GM10266 (cell line): ENCODE data around the gene C15orf40.
"Not testable (repeated sequence)": the region's sequence is repeated elsewhere in the genome, so short reads cannot be mapped to it uniquely, and the experiment has no call there.

Experiments used
- DNase-seq: peaks from one replicate; pipeline ENCODE4 v3.0.0; 2012; ENCODE audit errors: extremely low spot score
- CTCF ChIP-seq: IDR thresholded peaks from 2 replicates; pipeline ENCODE4 v1.5.1; 2012; ENCODE audit warnings: mild to moderate bottlenecking, low read depth; ENCODE audit not compliant: control insufficient read depth, insufficient read depth; ENCODE audit errors: missing control alignments

The C15orf40 gene

GRCh38 chr15:83012636-83013035, 1.2 kb upstream of the C15orf40 start:
- TF ChIP-seq CTCF = no peak
- no peak for DNase-seq

- no peak for DNase-seq
- no peak for TF ChIP-seq CTCF
These were observed 612 bp upstream of the C15orf40 start for GRCh38 chr15:83012076-83012426.

- peak; percentile 85 for DNase-seq
- peak; percentile 88 for TF ChIP-seq CTCF
These were observed 649 bp downstream of the C15orf40 start for GRCh38 chr15:83010709-83011270.

- not testable (repeated sequence) for DNase-seq
These were observed 10.8 kb downstream of the C15orf40 start for GRCh38 chr15:83000672-83001031.

- TF ChIP-seq CTCF = peak; percentile 52
- DNase-seq = peak; percentile 78
These were observed 11.4 kb downstream of the C15orf40 start for GRCh38 chr15:82999905-83000671.

GRCh38 chr15:82999426-82999825, 12.0 kb downstream of the C15orf40 start:
- DNase-seq = no peak

GRCh38 chr15:82995938-82996337, 15.5 kb downstream of the C15orf40 start:
- no peak for TF ChIP-seq CTCF
- no peak for DNase-seq

More at GRCh38 chr15:82999426-82999825, 12.0 kb downstream of the C15orf40 start:
- TF ChIP-seq CTCF = no peak

- no peak for TF ChIP-seq CTCF
- DNase-seq = no peak
These were observed 16.4 kb downstream of the C15orf40 start for GRCh38 chr15:82995076-82995475.
